CD8-positive, alpha-beta memory T cell (primary cell): Measurements from ENCODE around the gene LPIN1. TPM values are rescaled to one million over a fixed set of nuclear protein-coding genes. Genes with fewer than 3 reads are reported as not detected.

ENCODE experiments used
- CTCF ChIA-PET: fragments of 350-600 bp; sonication (Branson Sonifier 250); formaldehyde crosslinking; loops from one replicate; lab custom pipeline; 2021; ENCODE audit warnings: antibody characterized with exemption; lab: Charles Lee
- POLR2A ChIA-PET: fragments of 350-600 bp; sonication (Branson Sonifier 250); formaldehyde crosslinking; loops from one replicate; lab custom pipeline; 2021; ENCODE audit warnings: antibody characterized with exemption; lab: Charles Lee
- DNase-seq, 5 donors: peaks; one replicate each; pipeline versions ENCODE4 v3.0.0 to v3.0.0-alpha.2; 2020 to 2022; ENCODE audit warnings: mixed read lengths in 1 of 5
- H3K27ac ChIP-seq: one replicate; pipeline ENCODE4 v1.7.0; 2013; ENCODE audit warnings: low read depth, mild to moderate bottlenecking, low read length, moderate library complexity
- H3K27me3 ChIP-seq: 2 replicates; pipeline ENCODE4 v1.7.0; 2013; ENCODE audit warnings: low read length, mild to moderate bottlenecking; ENCODE audit not compliant: insufficient read depth, poor library complexity, severe bottlenecking
- H3K36me3 ChIP-seq: 2 replicates; pipeline ENCODE4 v1.7.0; 2013; ENCODE audit warnings: mild to moderate bottlenecking, low read length, moderate library complexity; ENCODE audit not compliant: insufficient read depth
- H3K4me1 ChIP-seq: 2 replicates; pipeline ENCODE4 v1.7.0; 2013; ENCODE audit warnings: mild to moderate bottlenecking, low read length, moderate library complexity; ENCODE audit not compliant: insufficient read depth
- H3K4me3 ChIP-seq: 2 replicates; pipeline ENCODE4 v1.7.0; 2013; ENCODE audit warnings: mild to moderate bottlenecking, low read length
- H3K9me3 ChIP-seq: 2 replicates; pipeline ENCODE4 v1.7.0; 2013; ENCODE audit warnings: mild to moderate bottlenecking, low read length
- H3K27ac Mint-ChIP-seq, 8 donors: one replicate each; pipeline ENCODE4 v1.8.0; 2020 to 2021; ENCODE audit warnings: mixed read lengths in 8 of 8, mild to moderate bottlenecking in 6 of 8, inconsistent platforms in 3 of 8, moderate library complexity in 3 of 8
- H3K27me3 Mint-ChIP-seq, 2 donors: one replicate each; pipeline ENCODE4 v1.8.0; 2020 to 2021; ENCODE audit warnings: mixed read lengths in 2 of 2, mild to moderate bottlenecking in 1 of 2, moderate library complexity in 1 of 2
- H3K36me3 Mint-ChIP-seq, 3 donors: one replicate each; pipeline ENCODE4 v1.8.0; 2020 to 2021; ENCODE audit warnings: mixed read lengths in 3 of 3, inconsistent platforms in 1 of 3, mild to moderate bottlenecking in 1 of 3
- H3K4me1 Mint-ChIP-seq, 3 donors: one replicate each; pipeline ENCODE4 v1.8.0; 2020 to 2021; ENCODE audit warnings: mixed read lengths in 3 of 3, inconsistent platforms in 1 of 3, mild to moderate bottlenecking in 1 of 3
- H3K4me3 Mint-ChIP-seq, 7 donors: one replicate each; pipeline ENCODE4 v1.8.0; 2020 to 2021; ENCODE audit warnings: mixed read lengths in 7 of 7, mild to moderate bottlenecking in 6 of 7, moderate library complexity in 4 of 7, inconsistent platforms in 2 of 7
- H3K9me3 Mint-ChIP-seq, 5 donors: one replicate each; pipeline ENCODE4 v1.8.0; 2020 to 2022; ENCODE audit warnings: mixed read lengths in 5 of 5, mild to moderate bottlenecking in 3 of 5, moderate library complexity in 2 of 5, inconsistent platforms in 1 of 5
- polyA plus RNA-seq: library from polyadenylated mRNA; unstranded; fragments of 300-500 nt; fragmentation: Illumina TruSeq; gene quantifications from one replicate; pipeline ENCODE4 v1.2.3, GENCODE V29; 2021
- total RNA-seq, 2 experiments: library from RNA; stranded (reverse); gene quantifications; one replicate each; pipeline ENCODE4 v1.2.3, GENCODE V29; 2021

LPIN1 gene
- total and polyA plus RNA-seq, 3 experiments from 2014 or later = 25.7 to 37.1 (median 34.8) TPM

DNA sequence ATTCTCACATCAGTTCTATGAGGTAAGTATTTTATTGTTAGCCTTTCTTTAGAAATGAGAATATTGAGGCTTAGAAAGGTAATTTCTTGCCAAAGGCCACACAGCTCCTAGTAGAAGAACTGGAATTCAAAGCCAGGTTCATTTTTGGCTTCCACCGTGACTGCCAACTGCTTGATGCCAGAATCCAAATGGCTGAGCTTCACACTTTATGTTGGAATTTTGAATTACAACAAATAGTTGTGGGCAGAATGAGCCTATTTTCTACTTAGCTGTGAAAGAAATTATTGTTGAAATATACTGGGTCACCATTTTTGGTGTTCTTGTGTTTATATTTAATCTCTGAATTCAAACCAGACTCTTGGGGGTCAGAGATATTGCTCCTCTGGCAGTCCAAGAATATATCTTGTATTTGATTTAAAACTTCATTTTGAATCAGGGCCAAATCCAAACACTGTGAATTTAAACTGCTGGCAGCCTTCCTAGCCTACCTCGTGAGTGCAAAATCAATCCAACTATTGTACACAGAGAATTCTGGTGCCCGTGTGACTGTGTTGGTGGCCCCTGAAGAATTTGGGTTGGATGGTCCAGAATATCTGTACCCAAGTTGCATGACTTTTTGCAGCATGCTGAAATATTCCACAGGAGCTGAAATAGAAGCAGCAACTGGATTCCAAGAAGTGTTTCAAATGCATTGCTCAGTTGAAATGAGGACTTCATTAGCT, 35.6 kb upstream of the LPIN1 start:
- no peaks in the 10 kb centered on the region for H3K36me3 Mint-ChIP-seq

DNA sequence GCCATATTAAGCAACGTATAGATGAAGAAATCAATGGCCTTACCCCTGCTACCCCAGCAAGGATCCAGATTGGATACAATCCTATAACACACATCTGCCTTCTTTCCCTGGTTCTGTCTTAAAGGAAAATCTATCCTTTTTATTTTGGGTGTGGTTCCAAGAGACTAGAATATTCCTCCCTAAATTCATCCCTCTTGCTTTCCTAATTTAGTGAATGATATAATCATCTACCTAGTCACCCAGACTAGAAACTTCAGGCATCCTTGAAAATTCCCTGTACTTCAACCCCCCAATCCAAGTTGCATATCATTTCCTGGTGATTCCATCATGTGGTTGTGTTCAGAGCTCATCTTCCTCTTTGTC, 35.1 kb upstream of the LPIN1 start:
- peaks cover 9 to 11% of the 10 kb centered on the region in 2 donors for H3K27me3 Mint-ChIP-seq
- no peak overlapping the region for H3K4me3 Mint-ChIP-seq
- Histone ChIP-seq H3K27ac (no peak overlapping the region), H3K36me3 (no peaks in the 10 kb centered on the region), H3K9me3 (no peaks in the 10 kb centered on the region), H3K4me3 (no peak overlapping the region), H3K27me3 (no peaks in the 10 kb centered on the region), H3K4me1 (no peaks in the 10 kb centered on the region)
- no peaks in the 10 kb centered on the region for H3K36me3 Mint-ChIP-seq
- CTCF ChIA-PET = no interaction called here
- no peaks in the 10 kb centered on the region for H3K4me1 Mint-ChIP-seq
- no peaks in the 10 kb centered on the region for H3K9me3 Mint-ChIP-seq
- no peak for DNase-seq
- POLR2A ChIA-PET = no interaction called here
- H3K27ac Mint-ChIP-seq = no peak overlapping the region

More for the DNA sequence above, 35.6 kb upstream of the LPIN1 start:
- no peaks in the 10 kb centered on the region for H3K27me3 ChIP-seq
- Mint-ChIP-seq H3K4me3 (no peak overlapping the region), H3K4me1 (no peaks in the 10 kb centered on the region), H3K27me3 (peaks cover 8% of the 10 kb centered on the region in 2 donors), H3K27ac (no peak overlapping the region), H3K9me3 (no peaks in the 10 kb centered on the region)
- no peaks in the 10 kb centered on the region for H3K4me1 ChIP-seq
- H3K4me3 ChIP-seq = no peak overlapping the region
- ChIA-PET CTCF (no interaction called here), POLR2A (no interaction called here)
- H3K36me3 ChIP-seq = no peaks in the 10 kb centered on the region
- H3K27ac ChIP-seq = no peak overlapping the region
- H3K9me3 ChIP-seq = no peaks in the 10 kb centered on the region
- no peak for DNase-seq

DNA sequence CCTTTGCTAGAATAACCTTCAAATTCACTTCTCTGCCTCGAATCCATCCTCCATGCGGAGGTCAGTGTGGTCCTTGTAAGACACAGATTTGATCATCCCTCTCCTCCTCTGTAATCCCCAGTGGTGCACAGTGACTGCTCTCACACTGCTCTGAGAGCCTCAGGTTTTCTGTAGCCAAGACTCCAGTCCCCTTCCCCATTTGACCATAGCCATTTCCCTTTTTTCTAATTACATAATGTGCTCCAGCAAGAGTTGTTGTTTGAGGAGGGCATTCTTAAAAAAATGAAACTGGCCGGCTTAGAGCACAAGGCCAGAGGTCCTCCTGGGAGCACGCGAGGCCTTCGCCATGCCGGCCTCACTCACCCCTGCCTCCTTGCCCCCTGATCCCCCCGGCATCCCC, 34.7 kb upstream of the LPIN1 start:
- Histone ChIP-seq H3K27ac (no peak overlapping the region), H3K4me1 (no peaks in the 10 kb centered on the region), H3K36me3 (no peaks in the 10 kb centered on the region), H3K9me3 (no peaks in the 10 kb centered on the region), H3K4me3 (no peak overlapping the region), H3K27me3 (no peaks in the 10 kb centered on the region)
- no peaks in the 10 kb centered on the region for H3K36me3 Mint-ChIP-seq
- ChIA-PET CTCF (no interaction called here), POLR2A (no interaction called here)
- H3K27ac Mint-ChIP-seq = no peak overlapping the region
- H3K4me1 Mint-ChIP-seq = no peaks in the 10 kb centered on the region
- H3K4me3 Mint-ChIP-seq = no peak overlapping the region
- DNase-seq = no peak
- H3K27me3 Mint-ChIP-seq = peaks cover 12 to 13% of the 10 kb centered on the region in 2 donors
- H3K9me3 Mint-ChIP-seq = no peaks in the 10 kb centered on the region

- POLR2A ChIA-PET = no interaction called here
- DNase-seq = no peak
These were observed 33.6 kb upstream of the LPIN1 start for GRCh38 chr2:11712866-11713265.

DNA sequence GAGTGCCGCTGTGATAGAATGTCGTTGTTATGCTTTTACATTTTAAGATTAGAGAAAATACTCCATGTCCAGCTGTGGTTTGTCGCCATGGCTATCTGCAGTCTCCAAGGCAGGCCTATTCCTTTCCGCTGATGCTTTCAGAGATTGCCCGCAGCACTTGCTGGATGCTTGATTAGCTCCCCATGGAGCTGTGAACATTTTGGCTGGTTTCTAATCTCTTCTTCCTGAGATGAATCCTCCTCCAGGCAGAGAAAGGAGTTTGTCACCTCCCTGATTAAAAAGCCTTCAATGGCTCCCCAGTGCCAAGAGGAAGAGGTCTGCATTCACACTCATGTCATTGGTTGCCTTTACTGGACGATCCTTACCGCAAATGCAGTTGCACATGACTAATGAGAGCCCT, 32.6 kb upstream of the LPIN1 start:
- Histone ChIP-seq H3K27me3 (peaks cover 11% of the 10 kb centered on the region), H3K27ac (no peak overlapping the region), H3K4me1 (no peaks in the 10 kb centered on the region), H3K9me3 (no peaks in the 10 kb centered on the region), H3K36me3 (no peaks in the 10 kb centered on the region), H3K4me3 (no peak overlapping the region)
- Mint-ChIP-seq H3K4me1 (no peaks in the 10 kb centered on the region), H3K9me3 (no peaks in the 10 kb centered on the region), H3K36me3 (no peaks in the 10 kb centered on the region), H3K4me3 (no peak overlapping the region), H3K27ac (no peak overlapping the region), H3K27me3 (peaks cover 19 to 27% of the 10 kb centered on the region in 2 donors)
- ChIA-PET POLR2A (no interaction called here), CTCF (interaction anchor here (0.5 kb wide), 1 partner anchor 42 kb away, joined by 3 read pairs; no protein-coding TSS in a partner anchor)
- no peak for DNase-seq

More at GRCh38 chr2:11712866-11713265, 33.6 kb upstream of the LPIN1 start:
- H3K4me1 Mint-ChIP-seq = no peaks in the 10 kb centered on the region
- Histone ChIP-seq H3K4me3 (no peak overlapping the region), H3K9me3 (no peaks in the 10 kb centered on the region), H3K27me3 (peaks cover 8% of the 10 kb centered on the region), H3K27ac (no peak overlapping the region), H3K36me3 (no peaks in the 10 kb centered on the region), H3K4me1 (no peaks in the 10 kb centered on the region)
- H3K9me3 Mint-ChIP-seq = no peaks in the 10 kb centered on the region
- no peak overlapping the region for H3K27ac Mint-ChIP-seq
- no peak overlapping the region for H3K4me3 Mint-ChIP-seq
- no peaks in the 10 kb centered on the region for H3K36me3 Mint-ChIP-seq
- H3K27me3 Mint-ChIP-seq = peaks cover 14 to 21% of the 10 kb centered on the region in 2 donors
- CTCF ChIA-PET = no interaction called here

DNA sequence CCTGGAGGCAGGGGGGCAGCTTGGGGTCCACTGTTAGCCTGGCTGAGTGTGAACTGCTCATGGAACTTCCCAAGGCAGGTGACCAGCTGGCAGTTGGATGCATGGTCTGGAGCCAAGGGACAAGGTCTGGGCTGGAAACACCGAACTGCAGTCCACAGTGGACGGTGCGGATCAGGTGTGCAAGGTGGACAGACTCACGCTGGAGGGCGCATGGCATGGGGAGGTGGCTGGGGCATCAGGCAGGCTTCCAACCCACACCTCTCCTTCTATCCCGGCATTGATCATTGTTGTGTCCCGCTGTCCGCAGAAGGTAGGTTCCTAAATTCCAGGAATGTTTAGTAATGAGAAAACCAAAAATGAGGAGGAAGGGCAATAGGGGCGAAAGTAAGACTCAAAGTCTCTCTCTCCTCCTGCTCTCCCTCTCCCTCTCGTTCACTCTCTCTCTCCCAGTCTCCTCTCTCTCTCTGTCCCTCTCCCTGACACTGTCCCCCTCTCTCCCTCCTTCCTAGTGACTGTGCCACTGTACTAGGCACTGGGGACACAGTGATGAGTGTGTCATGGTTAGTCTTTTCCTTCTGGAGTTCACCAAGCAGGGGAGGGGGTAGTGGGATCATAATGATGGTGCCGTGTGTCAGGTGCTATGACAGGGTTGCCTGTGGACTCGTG, 30.3 kb upstream of the LPIN1 start:
- no peak for DNase-seq
- peaks cover 11% of the 10 kb centered on the region for H3K27me3 ChIP-seq
- no peak overlapping the region for H3K4me3 ChIP-seq
- Mint-ChIP-seq H3K27me3 (peaks cover 21 to 44% of the 10 kb centered on the region in 2 donors), H3K36me3 (no peaks in the 10 kb centered on the region), H3K4me1 (peaks cover 0 to 5% (median 4%) of the 10 kb centered on the region in 3 donors), H3K4me3 (no peak overlapping the region), H3K27ac (no peak overlapping the region), H3K9me3 (no peaks in the 10 kb centered on the region)
- ChIA-PET CTCF (no interaction called here), POLR2A (no interaction called here)
- no peaks in the 10 kb centered on the region for H3K9me3 ChIP-seq
- no peak overlapping the region for H3K27ac ChIP-seq
- no peaks in the 10 kb centered on the region for H3K36me3 ChIP-seq
- H3K4me1 ChIP-seq = no peaks in the 10 kb centered on the region

DNA sequence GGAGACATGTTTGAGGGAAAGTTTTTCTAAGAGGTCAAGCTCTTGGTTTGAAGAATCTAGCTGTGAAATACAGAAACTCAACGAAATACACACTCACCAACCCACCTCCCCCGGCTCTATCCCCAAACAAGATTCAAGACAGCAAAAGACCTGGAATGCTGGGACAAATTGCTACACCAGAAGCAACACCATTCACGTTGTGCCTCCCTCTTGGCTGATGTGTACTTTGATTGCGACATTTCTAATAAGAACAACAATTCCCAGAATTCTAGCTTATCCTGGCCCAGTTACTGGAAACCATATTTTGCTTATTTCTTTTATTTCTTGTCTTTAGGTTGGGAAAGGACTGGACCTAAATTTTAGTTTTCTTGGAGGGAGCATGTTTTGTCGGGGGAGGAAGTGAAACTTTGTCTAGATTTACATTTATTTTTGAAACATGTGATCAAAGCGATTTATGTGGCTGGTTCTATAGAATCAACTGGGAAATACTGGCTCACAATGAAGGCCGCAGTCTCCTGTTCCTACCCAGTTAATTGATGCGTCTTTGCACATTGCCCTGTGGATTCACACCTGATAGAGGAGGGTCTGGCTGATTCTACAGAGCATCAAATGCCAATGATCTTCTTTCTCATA, 29.6 kb upstream of the LPIN1 start:
- Mint-ChIP-seq H3K27ac (no peak overlapping the region), H3K27me3 (peaks cover 21 to 44% of the 10 kb centered on the region in 2 donors), H3K4me1 (peaks cover 0 to 5% (median 4%) of the 10 kb centered on the region in 3 donors), H3K36me3 (no peaks in the 10 kb centered on the region), H3K4me3 (no peak overlapping the region), H3K9me3 (no peaks in the 10 kb centered on the region)
- Histone ChIP-seq H3K27ac (no peak overlapping the region), H3K4me1 (no peaks in the 10 kb centered on the region), H3K9me3 (no peaks in the 10 kb centered on the region), H3K4me3 (no peak overlapping the region), H3K27me3 (peaks cover 11% of the 10 kb centered on the region), H3K36me3 (no peaks in the 10 kb centered on the region)
- ChIA-PET CTCF (no interaction called here), POLR2A (no interaction called here)
- DNase-seq = no peak

DNA sequence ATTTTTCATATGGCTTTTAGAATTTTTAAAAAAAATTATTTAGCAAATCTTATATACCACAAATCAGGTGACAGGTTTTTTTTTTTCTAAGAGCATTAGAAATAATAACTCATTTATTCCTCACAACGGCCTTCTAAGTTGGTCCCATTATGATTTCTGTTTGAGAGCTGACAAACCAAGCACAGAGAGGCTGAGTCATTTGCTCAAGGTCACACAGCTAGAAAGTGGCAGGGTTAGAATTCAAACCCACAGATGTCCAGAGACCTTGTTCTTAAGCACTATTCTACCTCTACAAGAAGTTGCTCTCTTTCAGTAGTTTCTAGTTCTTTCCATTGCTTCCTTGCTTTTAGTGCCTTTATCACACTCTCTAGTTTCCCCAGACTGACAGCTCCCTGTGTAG, 28.8 kb upstream of the LPIN1 start:
- no peak overlapping the region for H3K4me3 ChIP-seq
- H3K4me1 ChIP-seq = no peaks in the 10 kb centered on the region
- H3K9me3 ChIP-seq = no peaks in the 10 kb centered on the region
- POLR2A ChIA-PET = no interaction called here
- no peak for DNase-seq
- no peaks in the 10 kb centered on the region for H3K9me3 Mint-ChIP-seq
- no peak overlapping the region for H3K27ac Mint-ChIP-seq
- no peaks in the 10 kb centered on the region for H3K36me3 Mint-ChIP-seq
- H3K4me1 Mint-ChIP-seq = peaks cover 0 to 5% (median 4%) of the 10 kb centered on the region in 3 donors
- peaks cover 11% of the 10 kb centered on the region for H3K27me3 ChIP-seq
- no peaks in the 10 kb centered on the region for H3K36me3 ChIP-seq
- H3K27ac ChIP-seq = no peak overlapping the region
- H3K4me3 Mint-ChIP-seq = no peak overlapping the region
- H3K27me3 Mint-ChIP-seq = peaks cover 21 to 45% of the 10 kb centered on the region in 2 donors
- CTCF ChIA-PET = no interaction called here
